Nephron progenitor cell (in vitro differentiated cells): ENCODE measurements around the gene PIK3IP1.

ENCODE experiments used
- DNase-seq: peaks from one replicate; pipeline ENCODE4 v3.0.0; 2021
- H3K27ac Mint-ChIP-seq: 2 replicates; pipeline ENCODE4 v1.8.0; 2021; ENCODE audit warnings: mild to moderate bottlenecking, moderate library complexity, mixed read lengths
- H3K27me3 Mint-ChIP-seq: 2 replicates; pipeline ENCODE4 v1.8.0; 2021; ENCODE audit warnings: mild to moderate bottlenecking, low read depth, mixed read lengths; ENCODE audit not compliant: poor library complexity
- H3K36me3 Mint-ChIP-seq: 2 replicates; pipeline ENCODE4 v1.8.0; 2021; ENCODE audit warnings: low read depth, mixed read lengths
- H3K4me1 Mint-ChIP-seq: 2 replicates; pipeline ENCODE4 v1.8.0; 2021; ENCODE audit warnings: mixed read lengths
- H3K4me3 Mint-ChIP-seq: 2 replicates; pipeline ENCODE4 v1.8.0; 2021; ENCODE audit warnings: mild to moderate bottlenecking, moderate library complexity, mixed read lengths
- H3K9me3 Mint-ChIP-seq: 2 replicates; pipeline ENCODE4 v1.8.0; 2021; ENCODE audit warnings: mild to moderate bottlenecking, moderate library complexity, mixed read lengths
- CTCF ChIP-seq: fragments of 200-600 bp; sonication (generic); IDR thresholded peaks from 2 replicates; pipeline ENCODE4 v1.5.0; 2021; ENCODE audit warnings: antibody characterized with exemption

The PIK3IP1 gene

GRCh38 chr22:31290494-31291471 is 1.5 kb downstream of the PIK3IP1 start:
- H3K27me3 Mint-ChIP-seq: peaks cover 24% of the 10 kb centered on the region
- TF ChIP-seq CTCF: no peak

GRCh38 chr22:31289344-31289743 is 2.9 kb downstream of the PIK3IP1 start:
- Mint-ChIP-seq H3K36me3 (peaks cover 10% of the 10 kb centered on the region), H3K27me3 (peaks cover 24% of the 10 kb centered on the region), H3K9me3 (peaks cover 2% of the 10 kb centered on the region), H3K4me3 (no peak overlapping the region), H3K4me1 (peaks cover 53% of the 10 kb centered on the region), H3K27ac (no peak overlapping the region)
- no peak for DNase-seq
- no peak for TF ChIP-seq CTCF

More at GRCh38 chr22:31290494-31291471, 1.5 kb downstream of the PIK3IP1 start:
- Mint-ChIP-seq H3K36me3 (peaks cover 10% of the 10 kb centered on the region), H3K4me1 (peaks cover 47% of the 10 kb centered on the region), H3K27ac (peak overlapping the region; percentile 71), H3K9me3 (peaks cover 4% of the 10 kb centered on the region), H3K4me3 (peak overlapping the region; percentile 89)
- peak; percentile 90 for DNase-seq

- Mint-ChIP-seq H3K4me3 (no peak overlapping the region), H3K27ac (no peak overlapping the region), H3K4me1 (peaks cover 57% of the 10 kb centered on the region), H3K36me3 (peaks cover 10% of the 10 kb centered on the region), H3K27me3 (peaks cover 24% of the 10 kb centered on the region), H3K9me3 (no peaks in the 10 kb centered on the region)
- no peak for DNase-seq
- TF ChIP-seq CTCF: no peak
Observed at GRCh38 chr22:31288496-31289240, 3.6 kb downstream of the PIK3IP1 start.

- TF ChIP-seq CTCF: no peak
- Mint-ChIP-seq H3K27me3 (peaks cover 23% of the 10 kb centered on the region), H3K27ac (no peak overlapping the region), H3K36me3 (peaks cover 10% of the 10 kb centered on the region), H3K4me1 (peaks cover 57% of the 10 kb centered on the region), H3K9me3 (no peaks in the 10 kb centered on the region), H3K4me3 (no peak overlapping the region)
- no peak for DNase-seq
Observed at GRCh38 chr22:31287818-31288495, 4.3 kb downstream of the PIK3IP1 start.

GRCh38 chr22:31286360-31287255 is 5.7 kb downstream of the PIK3IP1 start:
- peaks cover 48% of the 10 kb centered on the region for H3K4me1 Mint-ChIP-seq
- H3K36me3 Mint-ChIP-seq: peaks cover 10% of the 10 kb centered on the region
- TF ChIP-seq CTCF: no peak
- no peak overlapping the region for H3K27ac Mint-ChIP-seq
- H3K9me3 Mint-ChIP-seq: no peaks in the 10 kb centered on the region
- peaks cover 15% of the 10 kb centered on the region for H3K27me3 Mint-ChIP-seq
- no peak for DNase-seq
- H3K4me3 Mint-ChIP-seq: no peak overlapping the region
